Activated CD8-positive, alpha-beta memory T cell treated with anti-CD3 and anti-CD28 coated beads, Interleukin-2, amount 10 ng/mL, durations not matched to agents 7 days and 5 days (primary cell): ENCODE measurements around the gene SETD3. TPM values are rescaled to one million over a fixed set of nuclear protein-coding genes. Genes with fewer than 3 reads are reported as not detected.

ENCODE experiments used
- ATAC-seq: fragments of 150-1000 bp; cut with Tn5 transposase; one replicate; pipeline ENCODE4 v1.10.0; 2021; ENCODE audit warnings: moderate library complexity
- CTCF ChIA-PET: fragments of 350-600 bp; sonication (Branson Sonifier 250); formaldehyde crosslinking; loops from one replicate; lab custom pipeline; 2021; ENCODE audit warnings: antibody characterized with exemption; lab: Charles Lee
- DNase-seq: peaks from one replicate; pipeline ENCODE4 v3.0.0-alpha.2; 2020
- H3K27ac Mint-ChIP-seq: one replicate; pipeline ENCODE4 v1.8.0; 2021; ENCODE audit warnings: mild to moderate bottlenecking, mixed read lengths
- H3K27me3 Mint-ChIP-seq: one replicate; pipeline ENCODE4 v1.8.0; 2021; ENCODE audit warnings: mixed read lengths
- H3K36me3 Mint-ChIP-seq: one replicate; pipeline ENCODE4 v1.8.0; 2021; ENCODE audit warnings: mild to moderate bottlenecking, mixed read lengths
- H3K4me1 Mint-ChIP-seq: one replicate; pipeline ENCODE4 v1.8.0; 2021; ENCODE audit warnings: mixed read lengths
- H3K4me3 Mint-ChIP-seq: one replicate; pipeline ENCODE4 v1.8.0; 2021; ENCODE audit warnings: mild to moderate bottlenecking, moderate library complexity, mixed read lengths
- H3K9me3 Mint-ChIP-seq: one replicate; pipeline ENCODE4 v1.8.0; 2022; ENCODE audit warnings: low read depth, mixed read lengths
- total RNA-seq, 2 experiments: library from RNA; stranded (reverse); gene quantifications; one replicate each; pipeline ENCODE4 v1.2.3, GENCODE V29; 2021

SETD3 gene
- total RNA-seq = 10 to 100 TPM; 53.9 to 61.4 TPM

- ATAC-seq (no peak), DNase-seq (peak; percentile 53)
- Mint-ChIP-seq H3K27me3 (no peaks in the 10 kb centered on the region), H3K9me3 (no peaks in the 10 kb centered on the region), H3K36me3 (peaks cover 2% of the 10 kb centered on the region), H3K27ac (peak within 1 kb of the TSS; percentile 98), H3K4me1 (peaks cover 44% of the 10 kb centered on the region), H3K4me3 (peak within 1 kb of the TSS; percentile 95)
- CTCF ChIA-PET = interaction anchor here (0.6 to 1.8 kb wide), 8 partner anchors 10 to 204 kb away, joined by 3 to 8 read pairs (median 4); partner anchors contain the start of gene CYP46A1
Measured at GRCh38 chr14:99479906-99480869, at the start of gene SETD3. SETD3 (minus strand) TSS chr14:99480859; CDS start chr14:99465805, 15,054 bp downstream.

- ATAC-seq = no peak
- H3K4me3 Mint-ChIP-seq = no peak overlapping the region
- no peak overlapping the region for H3K27ac Mint-ChIP-seq
- DNase-seq = no peak
- no peaks in the 10 kb centered on the region for H3K36me3 Mint-ChIP-seq
- CTCF ChIA-PET = no interaction called here
- peaks cover 4% of the 10 kb centered on the region for H3K4me1 Mint-ChIP-seq
- H3K27me3 Mint-ChIP-seq = no peaks in the 10 kb centered on the region
- H3K9me3 Mint-ChIP-seq = no peaks in the 10 kb centered on the region
Measured at GRCh38 chr14:99529899-99530298, 49.2 kb upstream of the SETD3 start.

DNA sequence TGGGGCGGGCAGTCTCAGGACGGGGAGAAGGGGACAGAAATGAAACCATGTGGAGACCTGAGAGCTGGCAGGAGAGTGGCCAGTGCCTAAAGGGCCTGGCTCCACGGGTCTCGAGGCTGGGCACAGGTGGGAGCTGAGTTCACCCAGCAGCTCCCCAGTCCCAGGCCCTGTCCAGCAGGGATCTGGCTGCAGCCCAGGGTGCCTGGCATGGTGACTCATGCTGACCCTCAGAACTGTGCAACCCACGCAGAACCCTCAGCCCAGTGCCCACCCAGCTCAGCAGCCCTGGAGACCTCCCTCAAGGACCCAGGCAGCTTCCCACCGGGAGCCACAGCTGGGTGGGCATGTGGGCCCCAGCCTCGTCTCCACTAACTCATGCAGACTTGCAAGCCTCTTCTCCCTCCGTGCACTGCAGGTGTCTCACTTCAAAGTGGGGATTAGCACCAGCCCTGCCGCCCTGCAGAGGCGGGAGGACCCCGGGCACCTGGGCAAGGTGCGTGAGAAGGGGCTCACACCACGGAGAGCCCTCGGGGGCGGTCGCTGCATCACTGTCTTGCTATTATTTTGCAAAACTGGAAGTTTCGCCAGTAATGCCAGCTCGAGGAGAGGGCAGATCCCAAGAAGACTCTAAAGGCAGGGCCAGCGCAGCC, 46.9 kb upstream of the SETD3 start:
- Mint-ChIP-seq H3K9me3 (no peaks in the 10 kb centered on the region), H3K36me3 (no peaks in the 10 kb centered on the region), H3K27me3 (no peaks in the 10 kb centered on the region), H3K4me1 (peaks cover 4% of the 10 kb centered on the region), H3K4me3 (no peak overlapping the region), H3K27ac (no peak overlapping the region)
- DNase-seq (no peak), ATAC-seq (no peak)
- CTCF ChIA-PET = no interaction called here

DNA sequence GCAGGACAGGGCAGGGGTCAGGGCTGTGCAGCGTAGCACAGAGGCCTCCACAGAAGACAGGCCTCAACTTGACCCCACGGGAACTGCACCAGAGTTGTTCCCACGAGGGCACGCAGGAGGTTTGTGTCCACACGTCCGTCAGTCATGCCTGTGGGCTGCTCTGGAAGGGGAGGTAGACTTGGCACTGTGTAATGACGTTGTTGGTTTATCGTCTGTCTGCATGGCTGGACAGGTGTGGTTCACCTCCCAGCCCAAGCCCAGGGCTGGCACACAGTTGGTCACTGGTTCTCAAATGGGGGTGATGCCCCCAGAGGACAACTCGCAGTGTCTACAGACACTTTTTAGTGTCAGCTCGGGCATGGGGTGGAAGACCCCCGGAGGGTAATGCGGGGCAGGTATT, 46.4 kb upstream of the SETD3 start:
- Mint-ChIP-seq H3K4me3 (no peak overlapping the region), H3K36me3 (no peaks in the 10 kb centered on the region), H3K9me3 (no peaks in the 10 kb centered on the region), H3K4me1 (peaks cover 4% of the 10 kb centered on the region), H3K27ac (no peak overlapping the region), H3K27me3 (no peaks in the 10 kb centered on the region)
- no peak for DNase-seq
- no peak for ATAC-seq
- CTCF ChIA-PET = no interaction called here

DNA sequence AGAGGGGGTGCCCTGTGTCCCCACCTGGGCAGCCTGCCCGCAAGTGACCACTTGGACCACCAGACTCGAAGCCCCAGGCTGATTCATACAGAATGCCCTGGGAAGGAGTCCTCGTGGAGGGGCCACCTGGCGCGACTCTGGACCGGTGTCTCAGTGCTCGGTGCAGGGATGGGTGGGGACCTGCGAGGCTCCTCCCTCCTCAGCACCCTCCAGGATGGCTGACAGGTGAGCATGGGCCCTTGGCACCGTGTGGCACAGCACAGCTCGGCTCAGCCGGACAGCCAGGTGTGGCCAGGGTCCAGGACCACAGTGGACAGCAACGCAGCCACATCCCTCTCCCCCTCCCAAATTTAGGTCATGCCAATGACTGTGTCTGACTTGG, 45.0 kb upstream of the SETD3 start:
- ATAC-seq = no peak
- CTCF ChIA-PET = interaction anchor here (0.7 to 2.0 kb wide), 2 partner anchors 102 to 163 kb away, joined by 3 to 10 read pairs; no protein-coding TSS in a partner anchor

GRCh38 chr14:99524804-99525698, 44.4 kb upstream of the SETD3 start:
- ATAC-seq = peak; percentile 65
- Mint-ChIP-seq H3K27ac (peak overlapping the region; percentile 77), H3K4me1 (peaks cover 4% of the 10 kb centered on the region), H3K36me3 (no peaks in the 10 kb centered on the region), H3K4me3 (no peak overlapping the region), H3K9me3 (no peaks in the 10 kb centered on the region), H3K27me3 (no peaks in the 10 kb centered on the region)
- CTCF ChIA-PET = interaction anchor here (0.7 to 2.0 kb wide), 2 partner anchors 103 to 163 kb away, joined by 3 to 10 read pairs; no protein-coding TSS in a partner anchor
- DNase-seq = no peak

More for the DNA sequence above, 45.0 kb upstream of the SETD3 start:
- no peaks in the 10 kb centered on the region for H3K9me3 Mint-ChIP-seq
- no peak for DNase-seq
- no peak overlapping the region for H3K4me3 Mint-ChIP-seq
- peaks cover 4% of the 10 kb centered on the region for H3K4me1 Mint-ChIP-seq
- no peaks in the 10 kb centered on the region for H3K27me3 Mint-ChIP-seq
- no peak overlapping the region for H3K27ac Mint-ChIP-seq
- H3K36me3 Mint-ChIP-seq = no peaks in the 10 kb centered on the region

DNA sequence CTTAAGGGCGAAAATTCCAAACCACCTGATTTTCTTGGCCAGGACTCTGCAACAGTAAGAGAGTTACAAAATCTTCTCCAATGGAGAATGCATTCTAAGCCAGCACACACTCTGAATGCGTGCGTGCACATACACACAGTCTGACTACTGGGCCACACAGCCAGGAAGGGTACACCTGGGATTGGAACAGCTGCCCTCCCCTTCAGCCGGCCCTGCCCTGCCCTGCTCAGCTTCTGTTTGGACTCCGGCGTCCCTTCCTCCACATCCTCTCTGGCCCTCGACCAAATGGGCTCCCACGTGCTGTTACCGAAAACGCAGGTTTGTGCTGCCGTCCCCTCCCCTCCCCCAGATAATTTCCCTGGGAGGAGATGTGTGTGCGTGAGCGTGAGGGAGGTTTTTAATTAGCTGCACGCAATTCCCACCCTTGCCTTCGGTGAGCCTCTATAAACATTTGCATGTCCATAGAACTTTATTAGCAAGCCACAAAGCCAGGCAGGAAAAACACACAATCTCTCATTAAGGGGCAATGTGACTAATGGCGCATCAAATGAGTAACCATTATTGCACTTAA, 43.5 kb upstream of the SETD3 start:
- Mint-ChIP-seq H3K4me1 (peaks cover 4% of the 10 kb centered on the region), H3K27ac (no peak overlapping the region), H3K27me3 (no peaks in the 10 kb centered on the region), H3K36me3 (no peaks in the 10 kb centered on the region), H3K4me3 (no peak overlapping the region), H3K9me3 (no peaks in the 10 kb centered on the region)
- CTCF ChIA-PET = no interaction called here
- ATAC-seq (no peak), DNase-seq (no peak)

DNA sequence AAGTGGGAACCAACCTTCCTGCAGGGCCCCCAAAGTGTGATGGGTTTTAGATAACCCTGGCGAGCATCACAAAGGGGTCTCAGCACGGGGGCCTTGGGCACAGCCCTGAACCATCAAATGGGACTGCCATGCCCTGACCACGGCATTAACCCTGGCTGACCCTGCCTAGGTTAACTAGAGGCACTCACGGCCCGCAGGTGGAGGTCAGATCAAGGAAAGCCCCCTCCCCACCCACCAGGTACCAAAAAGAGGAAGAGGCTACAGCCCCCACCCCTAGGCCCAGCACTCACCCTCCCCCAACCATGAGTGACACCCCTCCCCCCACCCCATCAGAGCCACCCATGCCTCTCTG, 43.0 kb upstream of the SETD3 start:
- H3K27ac Mint-ChIP-seq = no peak overlapping the region
- CTCF ChIA-PET = no interaction called here
- H3K27me3 Mint-ChIP-seq = no peaks in the 10 kb centered on the region
- H3K36me3 Mint-ChIP-seq = no peaks in the 10 kb centered on the region
- no peak for ATAC-seq
- H3K4me3 Mint-ChIP-seq = no peak overlapping the region
- no peak for DNase-seq
- H3K4me1 Mint-ChIP-seq = peaks cover 4% of the 10 kb centered on the region
- no peaks in the 10 kb centered on the region for H3K9me3 Mint-ChIP-seq

DNA sequence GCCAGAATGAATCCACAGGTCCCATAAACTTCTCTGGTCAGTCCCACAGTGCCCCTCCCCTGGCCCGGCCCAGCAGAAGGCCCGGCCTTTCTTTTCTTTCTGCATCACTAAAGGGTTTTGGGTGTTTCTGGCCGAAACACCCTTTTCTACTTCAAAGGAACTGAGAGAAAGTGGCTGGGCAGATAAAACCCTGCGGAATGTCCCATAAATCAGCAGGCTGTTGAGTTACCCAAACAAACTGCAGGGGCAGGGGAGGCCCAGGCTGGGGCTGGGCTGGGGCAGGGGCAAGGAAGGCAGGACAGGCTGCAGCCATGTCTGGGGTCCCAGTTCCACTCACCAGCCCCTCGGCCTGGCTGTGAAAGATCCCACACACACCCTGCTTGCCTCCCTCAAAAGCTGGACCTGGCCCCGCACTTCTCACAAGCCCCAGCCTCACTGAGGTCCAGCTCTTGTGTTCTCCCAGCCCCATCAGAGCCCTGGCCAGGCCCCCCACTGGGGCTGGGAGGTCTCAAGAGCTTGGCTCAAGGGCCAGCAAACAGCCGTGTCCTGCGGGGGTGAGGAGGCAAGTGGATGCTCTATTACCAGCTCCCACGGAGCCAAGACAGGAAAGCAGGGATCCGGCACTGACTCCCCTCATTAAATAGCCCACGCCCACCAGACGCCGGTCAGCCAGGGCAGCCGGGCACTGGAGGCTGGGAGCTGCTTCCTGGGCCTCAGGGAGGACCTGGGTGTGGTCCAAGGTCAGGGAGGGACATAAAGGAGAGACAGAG, 42.5 kb upstream of the SETD3 start:
- H3K27me3 Mint-ChIP-seq = no peaks in the 10 kb centered on the region
- H3K27ac Mint-ChIP-seq = no peak overlapping the region
- no peak overlapping the region for H3K4me3 Mint-ChIP-seq
- peaks cover 4% of the 10 kb centered on the region for H3K4me1 Mint-ChIP-seq
- no peaks in the 10 kb centered on the region for H3K9me3 Mint-ChIP-seq
- no peaks in the 10 kb centered on the region for H3K36me3 Mint-ChIP-seq
- DNase-seq (no peak), ATAC-seq (no peak)
- CTCF ChIA-PET = no interaction called here

GRCh38 chr14:99522457-99522891, 41.8 kb upstream of the SETD3 start:
- CTCF ChIA-PET = no interaction called here
- Mint-ChIP-seq H3K4me3 (no peak overlapping the region), H3K36me3 (no peaks in the 10 kb centered on the region), H3K27ac (no peak overlapping the region), H3K4me1 (peaks cover 4% of the 10 kb centered on the region), H3K9me3 (no peaks in the 10 kb centered on the region), H3K27me3 (no peaks in the 10 kb centered on the region)
- no peak for DNase-seq
- ATAC-seq = no peak

- no peak for ATAC-seq
- H3K4me3 Mint-ChIP-seq = no peak overlapping the region
- CTCF ChIA-PET = interaction anchor here (1.0 kb wide), 1 partner anchor 107 kb away, joined by 3 read pairs; no protein-coding TSS in a partner anchor
Measured at GRCh38 chr14:99522025-99522401, 41.4 kb upstream of the SETD3 start.

More at GRCh38 chr14:99522025-99522401, 41.4 kb upstream of the SETD3 start:
- Mint-ChIP-seq H3K4me1 (peaks cover 4% of the 10 kb centered on the region), H3K27me3 (no peaks in the 10 kb centered on the region), H3K36me3 (no peaks in the 10 kb centered on the region), H3K9me3 (no peaks in the 10 kb centered on the region), H3K27ac (no peak overlapping the region)
- DNase-seq = no peak
